GM19468 (cell line): ENCODE results near the gene MYLK.

Experiments used
- ATAC-seq: cut with Tn5 transposase; IDR thresholded peaks from one replicate; pipeline ENCODE4 v1.9.1; 2021; ENCODE audit warnings: mild to moderate bottlenecking, moderate library complexity, moderate number of reproducible peaks; ENCODE audit not compliant: unreplicated experiment; ENCODE audit errors: extremely low read depth

MYLK gene

GRCh38 chr3:123638936-123639689, 245.0 kb downstream of the MYLK start:
- ATAC-seq, result no peak

DNA sequence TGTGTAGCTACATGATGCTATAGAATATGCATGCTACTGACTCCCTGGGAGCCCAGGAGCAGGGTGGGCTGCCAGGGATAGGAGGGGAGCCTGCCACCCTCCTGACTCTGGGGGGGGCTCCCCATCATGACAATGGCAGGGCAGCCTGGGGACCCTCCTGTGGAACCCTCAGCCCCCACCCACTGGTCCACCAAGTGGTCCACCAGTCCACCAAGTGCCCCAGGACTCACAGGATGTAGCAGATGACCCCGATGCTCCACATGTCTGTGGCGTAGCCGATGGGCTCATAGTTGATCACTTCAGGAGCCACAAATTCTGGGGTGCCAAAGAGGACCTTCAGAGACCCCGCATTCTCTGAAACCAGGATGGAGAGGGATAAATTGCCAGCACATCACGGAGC, 246.3 kb downstream of the MYLK start:
- no peak for ATAC-seq

GRCh38 chr3:123637131-123637530, 247.0 kb downstream of the MYLK start:
- no peak for ATAC-seq

DNA sequence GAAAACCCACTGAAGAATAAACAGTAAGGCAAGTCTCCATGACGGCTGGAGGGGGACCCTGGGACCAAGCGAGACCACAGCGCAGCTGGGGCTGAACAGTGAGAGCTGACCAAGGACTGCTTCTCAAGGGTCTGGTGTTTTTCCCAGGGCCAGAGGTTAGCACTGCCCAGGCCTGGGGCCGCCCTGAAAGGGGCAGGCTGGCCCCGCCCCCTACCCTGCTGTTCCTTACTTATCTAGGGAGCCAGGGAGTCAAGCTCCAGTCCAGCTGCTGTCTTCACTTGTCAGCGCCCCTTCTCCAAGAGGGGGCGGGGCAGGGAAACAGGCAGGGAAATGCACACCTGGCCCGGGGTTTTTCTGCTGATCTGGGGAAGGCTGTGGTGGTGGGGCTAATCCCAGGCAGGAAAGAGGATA, 247.7 kb downstream of the MYLK start:
- ATAC-seq, result no peak

- no peak for ATAC-seq
These were observed 248.4 kb downstream of the MYLK start for GRCh38 chr3:123635717-123636116.

GRCh38 chr3:123635217-123635616, 248.9 kb downstream of the MYLK start:
- no peak for ATAC-seq

DNA sequence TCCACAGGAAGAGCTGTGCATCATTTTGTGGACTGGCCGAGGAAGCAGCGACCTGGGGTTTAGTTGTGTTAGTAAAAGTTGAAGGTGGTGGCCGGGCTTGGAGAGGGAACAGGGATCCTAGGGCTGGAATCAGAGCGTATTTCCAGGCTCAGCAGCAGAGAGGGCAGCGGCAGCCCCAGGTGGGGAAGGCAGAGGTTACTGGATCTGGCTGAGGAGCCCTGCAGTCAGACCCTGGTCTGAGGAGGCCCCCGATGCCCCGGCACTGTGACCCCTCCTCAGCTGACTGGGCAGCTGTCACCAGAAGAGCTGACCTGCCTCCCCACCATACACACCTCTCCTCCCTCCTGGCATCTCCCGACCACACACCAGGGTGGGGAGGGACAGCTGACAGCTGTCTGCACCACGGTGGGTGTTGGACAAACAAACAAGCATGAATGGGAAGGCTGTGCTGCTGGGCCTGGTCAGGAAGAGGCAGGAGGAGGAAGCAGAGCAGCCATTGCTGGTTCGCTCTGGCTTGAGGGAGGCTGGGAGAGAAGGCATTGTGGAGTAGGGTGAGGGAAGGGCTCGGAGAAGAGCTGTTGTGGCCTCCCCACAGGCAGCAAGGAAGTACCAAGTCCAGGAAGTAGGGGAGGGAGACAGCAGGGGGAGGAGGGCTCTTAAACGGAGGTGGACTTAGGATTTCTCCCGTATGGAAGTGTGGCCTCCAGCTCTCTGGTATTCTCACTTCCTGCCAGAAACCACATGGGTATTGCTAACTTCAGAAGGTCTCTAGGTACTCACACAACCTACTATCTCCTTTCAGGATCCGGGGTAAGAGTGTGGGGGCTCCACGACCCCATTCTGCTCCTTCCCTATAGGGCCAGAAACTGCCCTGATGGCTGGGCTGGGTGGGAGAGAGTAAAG, 249.7 kb downstream of the MYLK start:
- ATAC-seq, result no peak

GRCh38 chr3:123633530-123633929, 250.6 kb downstream of the MYLK start:
- ATAC-seq, result no peak

- ATAC-seq, result no peak
These were observed 251.9 kb downstream of the MYLK start for GRCh38 chr3:123632161-123632655.

DNA sequence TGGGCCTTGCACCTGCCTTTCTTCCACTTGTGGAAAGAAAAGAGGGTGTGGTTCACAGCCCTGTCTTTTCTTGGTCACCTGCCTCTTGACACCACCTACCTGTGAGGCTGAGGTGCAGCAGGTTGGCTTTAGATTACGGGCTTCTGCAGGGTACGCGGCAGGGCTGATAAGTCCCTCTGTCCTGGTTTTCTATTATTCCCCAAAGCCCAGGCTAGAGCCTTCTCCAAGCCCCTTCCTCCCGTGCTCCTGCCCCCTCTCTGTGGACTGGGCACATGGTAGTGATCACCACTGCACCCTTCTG, 254.4 kb downstream of the MYLK start:
- ATAC-seq, result no peak

DNA sequence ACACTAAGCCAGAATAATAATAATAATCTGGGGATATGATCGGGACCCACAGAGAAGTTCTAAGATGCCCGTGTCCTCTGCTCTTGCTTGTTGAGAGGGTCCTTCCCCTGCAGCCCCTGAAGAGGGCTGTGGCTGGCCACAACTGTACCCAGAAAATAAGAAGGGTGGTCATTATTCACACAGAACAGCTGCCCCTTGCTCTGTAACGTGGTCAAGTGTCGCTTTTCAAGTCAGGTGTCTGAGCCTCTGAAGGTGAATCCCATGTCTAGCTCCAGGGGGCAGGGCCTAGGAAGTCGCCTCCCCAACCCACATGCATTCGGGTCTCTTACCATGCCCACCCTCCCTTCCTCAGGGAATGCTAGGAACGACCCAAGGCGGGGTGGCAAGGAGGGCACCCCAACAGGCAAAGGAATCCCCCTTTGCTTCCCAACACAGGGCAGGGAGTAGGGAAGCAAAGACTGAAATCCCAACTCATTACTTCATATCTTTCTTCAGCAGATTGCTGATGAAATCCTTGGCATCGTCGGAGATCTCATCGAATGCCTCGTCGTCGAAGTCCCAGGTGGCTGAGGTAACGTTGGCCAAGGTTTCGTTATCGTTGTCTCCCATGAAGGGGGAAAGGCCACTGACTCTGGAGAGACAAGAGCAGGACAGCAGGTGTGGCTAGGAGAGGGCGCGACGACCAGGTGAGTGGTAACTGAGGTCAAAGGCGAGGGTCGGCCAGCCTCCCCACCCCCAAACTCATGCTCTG, 255.0 kb downstream of the MYLK start:
- ATAC-seq, result no peak

DNA sequence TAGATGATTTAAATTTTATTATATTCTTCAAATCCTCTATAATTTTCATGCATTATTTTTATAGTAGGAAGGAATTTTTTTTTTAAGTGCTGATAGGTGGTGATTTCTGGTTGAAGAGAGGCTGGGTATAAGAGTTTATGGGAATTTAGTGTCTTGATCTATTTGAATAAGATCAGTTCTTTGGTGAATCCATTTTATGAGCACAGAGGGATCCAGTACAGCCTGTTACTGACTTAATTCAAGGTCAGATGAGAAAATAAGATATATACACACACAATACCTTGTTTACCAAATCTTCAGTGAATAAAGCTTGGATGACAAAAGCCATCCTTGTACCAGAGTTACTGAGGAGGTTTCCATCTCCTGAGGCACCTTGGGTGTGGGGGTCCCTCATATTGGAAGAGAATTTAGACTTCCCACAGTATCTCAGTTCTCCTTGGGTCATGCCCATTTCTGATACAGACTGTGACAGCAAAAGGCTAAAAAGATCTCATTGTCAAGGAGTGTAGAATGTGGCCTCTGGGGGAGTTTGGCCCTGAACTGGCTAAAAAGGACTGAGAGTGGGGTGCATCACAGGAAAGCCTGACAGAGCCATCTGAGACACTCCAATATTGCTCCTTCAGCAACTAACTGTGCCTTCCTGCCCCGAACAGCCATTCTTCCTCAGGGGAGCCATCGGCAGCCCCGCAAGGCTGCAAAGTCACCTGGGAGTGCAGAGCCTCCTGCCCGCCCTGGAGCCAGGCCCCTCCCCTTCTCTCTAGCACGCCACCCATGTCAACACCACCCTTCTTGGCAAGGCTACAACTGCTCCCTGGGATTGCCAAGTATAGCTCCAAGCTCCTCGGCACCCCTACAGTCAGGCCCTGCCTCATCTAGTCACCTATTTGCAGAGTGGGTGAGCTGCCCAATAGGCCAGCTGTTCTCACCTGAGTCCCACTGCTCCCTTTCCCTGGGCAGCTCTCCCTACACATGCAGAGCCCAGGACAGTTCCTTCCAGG, 256.2 kb downstream of the MYLK start:
- no peak for ATAC-seq

GRCh38 chr3:123626881-123627280, 257.3 kb downstream of the MYLK start:
- ATAC-seq, result no peak

DNA sequence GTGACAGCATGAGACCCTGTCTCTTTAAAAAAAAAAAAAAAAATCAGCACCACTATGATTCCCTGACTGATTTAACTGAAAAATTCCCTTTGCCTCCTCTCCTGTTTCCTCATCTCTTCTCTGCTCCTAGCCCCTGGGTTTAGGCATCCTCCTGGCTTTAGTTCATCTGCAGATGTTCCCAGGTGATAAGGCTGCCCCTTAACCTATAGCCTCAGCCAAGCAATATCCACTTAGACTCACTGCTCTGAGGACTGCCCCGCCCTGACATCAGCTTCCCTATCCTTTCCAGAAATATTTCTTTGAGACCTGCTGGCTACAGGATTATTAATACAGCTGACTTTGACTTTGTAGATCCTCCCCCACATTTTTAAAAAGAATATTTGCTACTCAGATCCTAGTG, 259.8 kb downstream of the MYLK start:
- ATAC-seq, result no peak

- no peak for ATAC-seq
These were observed 260.7 kb downstream of the MYLK start for GRCh38 chr3:123623346-123623880.

DNA sequence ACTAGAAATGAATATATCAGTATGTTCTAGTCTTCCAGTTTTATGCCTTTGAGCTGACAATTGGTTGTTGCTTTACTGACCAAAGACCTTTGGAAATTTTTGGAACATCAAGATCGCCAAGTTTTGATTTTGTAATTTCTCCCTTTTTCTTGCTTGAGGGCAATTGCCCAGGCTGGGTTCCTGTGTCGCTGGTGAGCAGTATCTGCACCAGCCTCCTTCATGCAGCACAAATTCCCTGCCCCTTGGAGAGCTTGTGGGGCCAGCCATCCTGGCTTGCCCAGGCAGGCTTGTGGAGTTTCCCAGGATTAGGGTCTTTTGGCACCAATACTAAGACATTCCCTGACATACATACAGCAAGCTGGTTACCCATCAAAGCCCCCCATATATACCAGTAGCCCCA, 261.4 kb downstream of the MYLK start:
- ATAC-seq, result no peak

DNA sequence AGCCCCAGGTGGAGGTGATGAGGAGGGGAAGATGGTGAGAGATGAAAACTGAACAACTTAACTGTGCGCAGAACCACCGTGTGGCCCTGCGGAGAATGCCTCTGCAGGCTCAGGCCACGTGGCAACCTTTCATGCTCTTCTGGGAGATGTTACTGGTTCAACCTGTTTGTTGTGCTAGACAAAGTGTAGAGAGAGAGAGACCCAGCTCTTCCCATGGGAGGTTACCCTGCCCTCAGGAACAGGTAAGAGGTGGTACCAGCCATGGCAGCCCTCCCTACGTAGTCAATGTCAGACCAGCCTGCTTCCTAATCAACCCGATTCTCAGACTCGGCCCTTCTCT, 262.3 kb downstream of the MYLK start:
- no peak for ATAC-seq

DNA sequence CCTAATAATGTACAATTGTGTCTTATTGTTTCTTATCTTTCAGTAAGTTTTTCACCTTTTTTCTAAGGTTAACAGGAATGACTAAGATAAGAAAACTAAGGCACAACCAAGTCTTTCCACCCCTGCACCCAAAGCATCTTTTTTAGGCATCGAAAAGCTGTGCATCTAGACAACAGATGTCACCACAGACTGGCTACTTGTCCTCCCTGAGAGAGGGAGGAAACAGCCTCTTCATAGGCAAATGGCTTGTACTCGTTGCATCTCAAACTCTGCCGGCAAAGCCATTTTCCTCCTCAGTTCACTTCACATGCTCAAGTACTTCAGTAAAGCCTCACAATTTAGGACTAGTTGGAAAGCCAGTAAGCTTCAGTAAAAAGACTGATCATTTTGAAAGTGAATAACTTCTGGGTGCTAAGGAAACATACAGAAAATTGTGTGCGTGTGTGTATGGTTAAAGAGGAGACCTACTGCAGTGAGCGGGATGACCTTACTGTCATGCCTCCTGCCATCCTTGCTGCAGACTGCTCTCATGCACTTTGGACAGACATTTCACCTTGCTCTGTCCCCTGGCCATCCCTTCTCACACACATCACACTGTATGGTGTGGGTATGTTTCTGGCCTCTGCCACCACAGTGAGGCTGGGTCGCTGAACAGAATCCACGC, 262.8 kb downstream of the MYLK start:
- ATAC-seq, result no peak

- no peak for ATAC-seq
These were observed 263.8 kb downstream of the MYLK start for GRCh38 chr3:123620343-123620742.
